ENCODE measurements around the gene MVK.

The MVK gene

GRCh38 chr12:109545826-109546225, 27.8 kb upstream of the MVK start:
- no peak for DNase-seq (ENCODE audit: low read depth)

GRCh38 chr12:109547286-109547685, 26.3 kb upstream of the MVK start:
- no peak for DNase-seq (ENCODE audit: low read depth)

- DNase-seq (ENCODE audit: low read depth) = no peak
Measured at GRCh38 chr12:109548258-109548657, 25.3 kb upstream of the MVK start.

- no peak for DNase-seq (ENCODE audit: low read depth)
Measured at GRCh38 chr12:109549613-109550270, 23.9 kb upstream of the MVK start.

GRCh38 chr12:109550281-109550680, 23.3 kb upstream of the MVK start:
- DNase-seq (ENCODE audit: low read depth) = no peak

GRCh38 chr12:109551108-109551507, 22.5 kb upstream of the MVK start:
- no peak for DNase-seq (ENCODE audit: low read depth)

- DNase-seq (ENCODE audit: low read depth) = no peak
Measured at GRCh38 chr12:109552971-109553370, 20.6 kb upstream of the MVK start.

- DNase-seq (ENCODE audit: low read depth) = no peak
Measured at GRCh38 chr12:109553483-109553882, 20.1 kb upstream of the MVK start.

GRCh38 chr12:109553906-109554500, 19.6 kb upstream of the MVK start:
- no peak for DNase-seq (ENCODE audit: low read depth)

- DNase-seq (ENCODE audit: low read depth) = no peak
Measured at GRCh38 chr12:109554761-109555160, 18.8 kb upstream of the MVK start.

- DNase-seq (ENCODE audit: low read depth) = no peak
Measured at GRCh38 chr12:109555431-109556315, 17.9 kb upstream of the MVK start.

GRCh38 chr12:109557200-109557599, 16.4 kb upstream of the MVK start:
- DNase-seq (ENCODE audit: low read depth) = no peak

GRCh38 chr12:109557805-109558204, 15.8 kb upstream of the MVK start:
- peak; percentile 39 for DNase-seq (ENCODE audit: low read depth)

- no peak for DNase-seq (ENCODE audit: low read depth)
Measured at GRCh38 chr12:109558374-109559199, 15.0 kb upstream of the MVK start.

GRCh38 chr12:109559200-109559505, 14.4 kb upstream of the MVK start:
- DNase-seq (ENCODE audit: low read depth) = no peak

- no peak for DNase-seq (ENCODE audit: low read depth)
Measured at GRCh38 chr12:109559601-109560000, 14.0 kb upstream of the MVK start.

- no peak for DNase-seq (ENCODE audit: low read depth)
Measured at GRCh38 chr12:109560867-109561710, 12.5 kb upstream of the MVK start.

- no peak for DNase-seq (ENCODE audit: low read depth)
Measured at GRCh38 chr12:109561711-109562030, 11.9 kb upstream of the MVK start.

GRCh38 chr12:109562871-109563270, 10.7 kb upstream of the MVK start:
- no peak for DNase-seq (ENCODE audit: low read depth)

GRCh38 chr12:109563291-109564284, 10.0 kb upstream of the MVK start:
- no peak for DNase-seq (ENCODE audit: low read depth)

Data from ELR (cell line).